Measurements from ENCODE around the gene LIX1.

GRCh38 chr5:97098922-97099321 lies 43.5 kb downstream of the LIX1 start:
- TF ChIP-seq, protein P1, sequence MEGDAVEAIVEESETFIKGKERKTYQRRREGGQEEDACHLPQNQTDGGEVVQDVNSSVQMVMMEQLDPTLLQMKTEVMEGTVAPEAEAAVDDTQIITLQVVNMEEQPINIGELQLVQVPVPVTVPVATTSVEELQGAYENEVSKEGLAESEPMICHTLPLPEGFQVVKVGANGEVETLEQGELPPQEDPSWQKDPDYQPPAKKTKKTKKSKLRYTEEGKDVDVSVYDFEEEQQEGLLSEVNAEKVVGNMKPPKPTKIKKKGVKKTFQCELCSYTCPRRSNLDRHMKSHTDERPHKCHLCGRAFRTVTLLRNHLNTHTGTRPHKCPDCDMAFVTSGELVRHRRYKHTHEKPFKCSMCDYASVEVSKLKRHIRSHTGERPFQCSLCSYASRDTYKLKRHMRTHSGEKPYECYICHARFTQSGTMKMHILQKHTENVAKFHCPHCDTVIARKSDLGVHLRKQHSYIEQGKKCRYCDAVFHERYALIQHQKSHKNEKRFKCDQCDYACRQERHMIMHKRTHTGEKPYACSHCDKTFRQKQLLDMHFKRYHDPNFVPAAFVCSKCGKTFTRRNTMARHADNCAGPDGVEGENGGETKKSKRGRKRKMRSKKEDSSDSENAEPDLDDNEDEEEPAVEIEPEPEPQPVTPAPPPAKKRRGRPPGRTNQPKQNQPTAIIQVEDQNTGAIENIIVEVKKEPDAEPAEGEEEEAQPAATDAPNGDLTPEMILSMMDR (IDR thresholded peaks at IDR 0.05; ENCODE audit: low read length) = no peak
- no peak for TF ChIP-seq EZH2 (IDR thresholded peaks at IDR 0.05; ENCODE audit: borderline replicate concordance, low read length)

Data from OCI-LY1 (cell line).